ENCODE results near the gene IFI27.
"Not testable (repeated sequence)": the region's sequence is repeated elsewhere in the genome, so short reads cannot be mapped to it uniquely, and the experiment has no call there.

Gene IFI27

DNA sequence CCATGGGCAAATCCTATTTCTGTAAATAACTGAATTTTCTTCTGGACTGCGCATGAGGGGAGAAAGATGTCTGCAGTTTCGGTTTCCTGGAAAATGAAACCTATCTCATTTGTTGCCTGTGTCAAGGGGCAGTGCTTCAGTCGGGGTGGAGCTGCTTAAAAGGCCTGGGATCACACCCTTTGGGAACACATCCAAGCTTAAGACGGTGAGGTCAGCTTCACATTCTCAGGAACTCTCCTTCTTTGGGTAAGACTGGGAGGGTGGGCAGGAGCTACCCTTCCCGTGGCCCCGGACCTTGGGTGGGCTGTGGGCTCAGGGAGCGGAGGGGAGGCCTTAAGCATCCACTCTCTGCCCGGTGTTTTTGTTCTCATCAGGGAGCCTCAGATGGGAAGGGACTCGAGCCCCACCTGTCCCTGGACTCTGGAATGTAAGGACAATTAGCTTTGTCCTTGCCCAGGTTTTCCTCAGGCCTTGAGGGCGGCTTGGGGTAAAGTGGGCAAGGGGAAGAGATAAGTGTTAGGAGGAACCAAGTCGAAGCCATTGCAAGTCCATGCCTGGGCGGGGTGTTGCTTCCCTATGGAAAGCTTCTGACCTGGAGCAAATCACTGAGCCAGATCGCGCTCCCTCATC is at the start of gene IFI27:
Gene IFI27 (plus strand): TSS at position 185 of the 630 bp plus-strand sequence.
- no peak for DNase-seq

DNA sequence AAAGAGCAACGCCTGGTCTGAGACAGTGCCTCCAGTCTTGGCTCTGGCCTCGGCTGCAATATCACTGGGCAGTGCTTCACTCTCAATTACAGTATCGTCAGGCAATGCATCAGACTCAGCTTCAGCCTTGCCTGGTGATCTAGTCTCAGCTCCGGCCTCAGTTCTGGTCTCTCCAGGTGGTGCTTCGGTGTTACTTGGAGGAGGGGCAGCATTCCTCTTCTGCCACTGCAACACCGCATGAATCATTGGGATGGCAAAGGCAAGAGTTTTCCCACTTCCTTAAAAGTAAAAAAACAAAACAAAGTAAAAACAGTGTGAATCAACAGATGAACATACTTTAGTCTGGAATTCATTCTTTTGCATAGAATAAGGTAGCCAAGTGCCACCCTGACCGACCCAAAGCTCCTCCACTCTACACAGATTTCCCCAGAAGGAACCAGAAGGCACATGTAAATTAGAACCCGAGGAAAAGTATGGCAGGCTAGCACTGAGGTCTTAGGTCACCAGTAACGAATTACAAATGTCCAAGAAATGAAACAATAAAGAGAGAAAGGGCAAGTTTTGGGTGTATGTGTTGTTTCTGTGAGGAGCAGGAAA is 48.1 kb upstream of the IFI27 start:
- DNase-seq, result no peak

DNA sequence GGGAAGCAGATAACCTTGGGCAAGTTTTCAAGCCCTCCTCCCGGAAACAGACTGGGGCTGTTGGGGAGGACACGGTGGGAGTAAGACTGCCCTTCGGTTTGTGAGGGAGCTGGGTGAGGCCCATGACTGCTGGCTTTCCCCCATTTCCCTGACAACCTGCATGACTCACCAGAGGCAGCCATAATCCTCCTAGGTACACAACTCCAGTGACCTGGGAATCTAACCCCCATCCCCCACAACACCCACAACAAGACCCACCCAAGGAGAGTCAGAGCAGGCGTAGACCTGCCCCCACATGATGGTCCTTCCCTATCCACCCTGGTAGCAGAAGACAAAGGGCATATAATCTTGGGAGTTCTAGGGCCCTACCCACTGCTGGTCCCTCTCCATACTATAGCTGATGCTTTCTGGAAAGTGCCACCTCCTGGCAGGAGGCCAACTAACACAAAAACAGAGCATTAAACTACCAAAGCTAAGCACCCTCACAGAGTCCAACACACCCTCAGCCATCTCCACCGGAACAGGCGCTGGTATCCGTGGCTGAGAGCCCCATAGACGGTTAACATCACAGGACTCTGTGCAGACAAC is 44.4 kb upstream of the IFI27 start:
- DNase-seq, result no peak

DNA sequence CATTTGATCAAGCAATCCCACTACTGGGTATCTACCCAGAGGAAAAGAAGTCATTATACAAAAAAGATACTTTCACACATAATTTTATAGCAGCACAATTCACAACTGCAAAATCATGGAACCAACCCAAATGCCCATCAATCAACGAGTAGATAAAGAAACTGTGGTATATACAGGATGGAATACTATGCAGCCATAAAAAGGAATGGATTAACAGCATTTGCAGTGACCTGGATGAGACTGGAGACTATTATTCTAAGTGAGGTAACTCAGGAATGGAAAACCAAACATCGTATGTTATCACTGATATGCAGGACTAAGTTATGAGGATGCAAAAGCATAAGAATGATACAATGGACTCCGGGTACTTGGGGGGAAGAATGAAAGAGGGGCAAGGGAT is 38.5 kb upstream of the IFI27 start:
- DNase-seq, result not testable (repeated sequence)

DNA sequence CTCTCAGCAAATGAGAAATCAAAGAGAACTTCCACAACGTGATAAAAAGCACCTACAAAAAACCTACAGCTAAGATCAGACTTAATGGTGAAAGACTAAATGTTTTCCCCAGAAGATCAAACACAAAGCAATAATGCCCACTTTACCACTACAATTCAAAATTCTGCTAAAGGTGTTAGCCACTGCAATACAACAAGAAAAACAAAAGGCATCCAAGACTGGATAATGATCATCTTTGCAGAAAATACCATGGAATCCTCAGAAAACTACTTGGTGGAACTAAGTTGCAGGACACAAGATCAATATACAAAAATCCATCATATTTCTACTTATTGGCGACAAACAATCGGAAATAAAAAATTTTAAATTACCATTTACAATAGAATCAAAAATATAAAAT is 36.0 kb upstream of the IFI27 start:
- DNase-seq, result no peak

DNA sequence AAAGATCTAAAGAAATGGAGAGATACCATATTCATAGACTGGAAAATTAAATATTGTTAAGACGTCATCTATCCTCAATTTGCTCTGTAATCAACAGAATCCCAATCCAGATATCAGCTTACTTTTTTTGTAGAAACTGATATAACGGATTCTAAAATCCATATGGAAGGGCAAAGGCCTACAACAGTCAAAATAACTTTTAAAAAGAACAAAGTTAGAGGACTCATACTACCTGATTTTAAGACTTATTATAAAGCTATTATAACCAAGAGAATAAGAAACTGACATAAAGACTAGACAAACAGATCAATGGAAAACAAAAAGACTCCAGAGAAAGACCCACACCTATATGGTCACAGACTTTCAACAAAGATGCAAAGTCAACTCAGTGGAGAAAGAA is 35.5 kb upstream of the IFI27 start:
- no peak for DNase-seq

DNA sequence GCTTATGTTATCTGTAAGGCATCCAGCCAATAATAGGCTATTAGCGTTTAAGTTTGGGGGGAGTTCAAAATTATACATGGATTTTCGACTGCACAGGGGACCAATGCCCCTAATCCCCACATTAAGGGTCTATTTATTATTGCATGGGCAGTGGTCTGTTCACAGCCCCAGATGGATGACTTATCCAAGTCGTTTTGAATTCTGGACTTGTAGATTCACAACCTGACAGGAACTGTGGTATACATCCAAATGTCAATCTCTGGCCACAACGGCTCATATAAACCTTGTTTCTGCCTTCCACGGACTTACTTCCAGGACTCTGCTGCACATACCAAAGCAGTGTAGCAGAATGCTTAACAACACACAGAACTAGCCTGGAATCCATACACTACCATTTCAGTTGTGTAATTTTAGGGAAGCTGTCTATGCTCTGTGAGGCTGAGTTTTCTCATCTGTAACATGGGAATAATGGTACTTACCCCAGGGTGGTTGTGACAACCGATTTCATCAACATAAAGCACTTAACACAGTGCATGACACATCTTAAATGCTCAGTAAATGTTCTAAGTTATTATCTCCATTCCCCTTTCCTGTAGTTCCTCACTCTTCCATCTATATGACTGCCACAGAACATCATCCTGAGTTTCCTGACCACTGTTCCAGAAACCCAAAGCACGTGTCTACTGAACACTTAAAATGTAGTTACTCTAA is 33.3 kb upstream of the IFI27 start:
- DNase-seq, result no peak

DNA sequence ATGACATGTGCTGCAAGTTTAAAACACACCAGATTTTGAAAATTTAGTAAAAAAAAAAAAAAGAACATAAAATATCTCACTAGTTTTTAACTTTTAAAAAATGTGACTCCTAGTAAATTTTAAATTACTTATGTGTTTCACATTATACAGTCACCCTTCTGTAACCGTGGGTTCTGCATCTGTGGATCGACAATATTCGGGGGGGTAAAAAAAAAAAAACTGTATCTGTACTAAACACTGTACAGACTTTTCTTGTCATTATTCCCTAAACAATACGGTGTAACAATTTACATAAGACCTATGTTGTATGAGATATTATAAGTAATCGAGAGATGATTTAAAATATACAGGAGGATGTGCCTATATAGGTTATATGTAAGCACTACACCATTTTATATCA is 32.7 kb upstream of the IFI27 start:
- DNase-seq, result no peak

DNA sequence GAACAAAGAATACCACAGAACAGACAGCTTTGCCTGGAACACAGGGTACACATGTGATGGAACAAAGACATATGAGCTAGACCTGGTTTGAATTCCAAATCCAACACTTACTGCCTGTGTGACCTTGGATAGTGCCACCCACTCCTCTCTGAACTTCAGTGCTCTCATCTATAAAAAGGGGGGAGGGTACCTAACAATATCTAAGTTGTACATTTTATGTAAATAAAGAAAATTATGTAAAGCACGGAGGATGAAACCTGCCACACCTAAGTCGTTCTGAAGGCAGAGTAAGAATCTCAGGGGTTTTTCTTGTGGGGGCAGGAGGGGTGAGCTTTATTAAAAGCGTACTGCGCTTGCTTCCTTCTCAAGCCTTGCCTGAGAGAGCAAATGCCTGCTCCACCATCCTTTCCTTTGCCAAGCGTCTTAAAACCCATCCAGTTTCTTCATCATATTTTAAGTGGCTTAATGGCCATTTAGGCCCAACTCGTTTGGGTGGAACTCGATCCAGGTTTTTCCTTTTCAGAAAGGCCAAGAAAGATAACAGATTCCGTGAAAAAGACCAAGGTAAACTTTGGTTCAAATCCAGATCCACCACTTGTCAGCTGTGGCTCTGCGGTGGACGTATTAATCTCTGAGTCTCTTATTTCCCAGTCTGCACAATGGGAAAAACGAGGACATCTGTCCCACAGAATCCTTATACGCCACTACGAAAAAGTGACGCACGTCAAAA is 30.5 kb upstream of the IFI27 start:
- DNase-seq, result no peak

DNA sequence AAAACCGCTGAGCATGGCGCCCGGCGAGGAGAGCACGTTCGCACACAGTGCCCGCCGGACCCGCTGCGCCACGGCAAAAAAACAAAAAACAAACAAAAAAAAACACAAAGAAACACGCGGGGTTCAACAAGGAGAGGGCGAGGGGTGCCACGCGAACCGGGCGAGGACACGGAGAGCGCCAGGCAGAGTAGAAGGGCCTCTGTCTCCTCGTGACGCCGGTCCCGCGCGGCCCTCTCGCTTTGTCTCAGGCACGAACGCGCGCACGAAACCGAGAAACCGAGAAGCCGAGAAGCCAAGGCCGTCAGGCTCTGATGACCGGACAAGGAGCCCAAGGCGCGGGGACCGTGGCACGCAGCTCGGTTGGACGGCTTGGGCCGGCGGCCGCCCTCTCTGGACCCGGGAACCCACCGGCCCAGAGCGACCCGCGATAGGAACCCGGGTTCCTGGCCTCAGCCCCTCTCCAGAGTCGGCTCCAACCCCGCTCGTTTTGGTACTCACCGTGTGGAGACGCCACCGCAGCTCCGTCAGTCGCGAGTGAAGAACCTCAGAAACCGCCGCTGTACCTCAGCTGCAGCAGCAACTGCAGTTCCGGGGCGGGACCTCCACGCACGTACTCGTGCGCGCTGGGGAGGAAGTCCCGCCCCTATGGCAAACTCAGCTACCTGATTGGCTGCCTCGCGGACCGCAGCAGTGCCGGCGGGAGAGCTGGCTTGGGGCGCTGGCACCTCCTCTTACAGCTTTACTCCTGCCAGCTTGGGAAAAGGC is 29.7 kb upstream of the IFI27 start, which contains the start of the genes DDX24 and IFI27L1:
Gene DDX24 (minus strand): TSS at position 582 of the 765 bp plus-strand sequence. CDS start 1,460 bp downstream, outside the sequence.
Gene IFI27L1 (plus strand): TSS at position 690 of the 765 bp plus-strand sequence. CDS start 15,628 bp downstream, outside the sequence.
- DNase-seq, result peak; percentile 98

DNA sequence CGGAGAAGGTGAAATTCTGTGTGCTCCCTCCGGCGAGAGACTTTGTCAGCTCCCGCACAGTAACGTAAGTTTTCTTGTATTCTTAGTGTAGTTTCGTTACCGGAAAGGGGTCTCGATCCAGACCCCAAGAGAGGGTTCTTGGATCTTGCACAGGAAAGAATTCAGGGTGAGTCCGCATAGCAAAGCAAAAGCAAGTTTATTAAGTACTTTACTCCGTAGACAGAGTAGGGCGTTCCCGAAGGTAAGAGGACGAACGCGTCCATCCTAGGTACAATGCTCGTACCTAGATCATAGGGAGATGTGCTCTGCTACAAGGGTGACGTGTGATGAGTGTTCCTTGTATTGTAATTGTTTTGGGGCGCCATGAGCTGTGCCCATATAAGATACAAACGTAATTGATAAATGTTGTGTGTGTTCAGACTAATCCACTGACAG is 29.1 kb upstream of the IFI27 start:
- DNase-seq, result no peak

DNA sequence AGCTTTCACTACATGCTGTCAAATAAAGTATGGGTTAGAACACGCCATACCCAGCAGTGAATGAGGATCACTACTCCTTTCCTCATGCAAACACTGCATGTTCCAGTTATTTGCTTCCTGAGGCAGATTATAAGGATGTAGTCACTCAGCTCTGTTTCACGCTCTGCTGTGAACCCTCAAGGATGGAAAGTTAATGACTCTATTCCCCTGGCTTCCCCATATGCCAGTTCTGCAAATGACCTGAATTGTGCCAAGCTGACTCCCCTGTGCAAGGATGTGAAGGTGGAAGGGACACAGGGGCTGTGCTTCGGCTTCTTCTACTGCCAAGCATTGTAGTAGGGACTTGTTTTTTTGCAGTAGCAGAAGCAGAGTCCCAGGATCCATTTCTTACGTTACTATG is 22.6 kb upstream of the IFI27 start:
- no peak for DNase-seq

DNA sequence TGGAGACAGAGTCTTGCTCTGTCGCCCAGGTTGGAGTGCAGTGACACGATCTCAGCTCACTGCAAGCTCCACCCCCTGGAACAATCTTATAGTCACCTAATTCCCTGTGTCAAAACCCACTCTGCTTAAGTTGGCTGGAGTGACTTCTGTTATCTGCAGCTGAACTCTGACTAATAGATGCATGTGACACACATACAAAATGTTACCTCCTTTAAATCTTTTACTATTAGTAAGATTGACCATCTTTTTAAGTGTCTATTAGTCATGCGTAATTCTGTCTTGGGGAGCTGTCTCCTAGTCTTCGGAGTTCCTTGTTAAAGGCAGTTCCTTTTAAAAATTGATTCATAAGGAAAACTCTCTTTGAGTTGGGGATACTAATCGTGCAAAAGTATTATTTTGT is 22.0 kb upstream of the IFI27 start:
- no peak for DNase-seq

DNA sequence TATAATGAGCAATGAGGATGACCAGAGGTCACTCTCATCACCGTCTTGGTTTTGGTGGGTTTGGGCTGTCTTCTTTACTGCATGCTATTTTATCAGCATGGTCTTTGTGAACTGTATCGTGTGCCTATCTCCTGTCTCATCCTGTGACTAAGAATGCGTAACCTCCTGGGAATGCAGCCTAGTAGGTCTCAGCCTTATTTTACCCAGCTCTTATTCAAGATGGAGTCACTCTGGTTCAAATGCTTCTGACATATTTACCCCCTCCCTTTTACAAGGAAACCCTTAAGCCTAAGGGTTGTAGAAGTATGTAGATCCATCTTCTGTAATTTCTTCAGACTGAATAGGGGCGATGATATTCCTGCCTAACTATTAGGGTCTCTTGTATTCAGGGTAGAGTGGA is 21.1 kb upstream of the IFI27 start:
- no peak for DNase-seq

DNA sequence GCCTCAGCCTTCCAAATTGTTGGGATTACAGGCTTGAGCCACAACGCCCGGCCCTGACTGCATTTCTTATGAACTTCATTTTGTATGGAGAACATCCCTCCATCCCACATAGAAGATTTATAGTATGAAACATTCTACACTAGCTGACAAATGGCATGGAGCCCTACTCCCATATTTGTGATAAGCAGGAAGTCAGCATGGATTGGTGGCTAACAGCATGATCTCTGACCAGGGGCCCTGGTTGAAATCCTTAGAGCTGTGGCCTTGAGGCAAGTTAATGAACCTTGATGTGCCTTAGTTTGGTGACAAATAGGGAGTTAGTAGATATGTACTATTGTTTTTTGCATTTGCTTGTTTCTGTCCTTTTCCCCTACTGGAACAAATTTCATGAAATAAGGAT is 17.1 kb upstream of the IFI27 start:
- no peak for DNase-seq

DNA sequence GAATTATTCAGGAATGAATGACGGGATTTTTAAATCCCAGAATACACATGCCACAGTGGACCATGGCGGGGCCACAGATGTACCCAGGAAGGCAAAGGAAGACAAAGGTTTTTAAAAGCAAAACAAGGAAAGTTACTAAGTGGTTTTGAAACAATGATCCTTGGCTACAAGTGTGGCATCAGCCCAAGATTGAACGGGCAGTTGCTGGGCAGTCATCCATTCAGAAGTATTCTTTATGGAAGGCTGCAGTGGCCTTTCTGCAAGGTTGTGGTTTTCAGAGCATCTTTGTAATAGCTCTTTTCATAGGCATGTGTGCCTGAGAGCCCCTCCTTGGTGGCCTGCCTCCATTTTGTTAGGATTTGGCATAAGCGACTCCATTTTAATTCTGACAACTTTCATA is 13.4 kb upstream of the IFI27 start:
- DNase-seq, result no peak

DNA sequence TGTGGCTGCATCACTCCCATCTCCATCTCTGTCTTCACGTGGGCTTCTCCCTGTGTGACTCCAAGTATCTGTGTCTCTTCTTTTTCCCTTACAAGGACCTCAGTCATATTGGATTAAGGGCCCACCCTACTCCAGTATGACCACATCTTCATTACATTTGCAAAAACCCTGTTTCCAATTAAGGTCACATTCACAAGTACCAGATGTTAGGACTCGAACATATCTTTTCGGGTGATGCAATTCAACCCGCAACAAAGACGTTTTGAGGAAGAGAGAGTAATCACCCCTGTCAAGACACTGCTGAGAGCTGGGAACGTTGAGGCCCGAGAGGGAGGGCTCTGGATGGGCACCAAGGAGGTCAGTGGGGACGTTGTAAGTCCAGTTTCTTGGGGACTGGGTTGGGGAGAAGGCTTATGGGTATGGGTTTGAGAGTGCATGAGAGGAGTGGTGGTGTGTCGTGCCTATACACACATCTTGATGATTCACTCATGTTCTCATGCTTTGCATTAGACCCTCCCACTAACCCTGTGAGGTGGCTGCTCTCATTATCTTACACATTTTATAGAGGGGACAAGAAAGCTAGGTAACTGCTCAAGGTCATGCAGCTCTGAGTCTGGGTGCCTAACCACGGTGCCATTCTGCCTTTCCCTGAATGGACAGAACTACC is 12.1 kb upstream of the IFI27 start:
- DNase-seq, result no peak

DNA sequence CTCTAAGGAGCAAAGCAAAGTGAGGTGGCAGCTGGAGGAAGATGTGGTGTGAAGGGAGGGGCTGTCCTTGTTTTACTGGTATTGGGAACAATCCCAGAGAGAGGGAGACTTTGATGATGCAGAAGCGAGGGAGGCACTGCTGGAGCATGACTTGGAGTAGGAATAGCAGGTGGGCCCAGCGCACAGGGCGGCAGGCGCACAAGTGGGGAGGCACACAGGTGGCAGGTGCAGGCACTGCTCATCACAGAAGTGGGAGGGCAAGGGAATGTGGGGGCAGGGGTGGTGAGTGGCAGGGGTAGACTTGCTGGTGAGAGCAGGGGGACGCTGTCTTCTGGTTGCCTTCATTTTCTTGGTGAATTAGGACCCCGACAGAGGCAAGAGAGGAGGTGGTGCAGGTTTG is 11.5 kb upstream of the IFI27 start:
- DNase-seq, result no peak

DNA sequence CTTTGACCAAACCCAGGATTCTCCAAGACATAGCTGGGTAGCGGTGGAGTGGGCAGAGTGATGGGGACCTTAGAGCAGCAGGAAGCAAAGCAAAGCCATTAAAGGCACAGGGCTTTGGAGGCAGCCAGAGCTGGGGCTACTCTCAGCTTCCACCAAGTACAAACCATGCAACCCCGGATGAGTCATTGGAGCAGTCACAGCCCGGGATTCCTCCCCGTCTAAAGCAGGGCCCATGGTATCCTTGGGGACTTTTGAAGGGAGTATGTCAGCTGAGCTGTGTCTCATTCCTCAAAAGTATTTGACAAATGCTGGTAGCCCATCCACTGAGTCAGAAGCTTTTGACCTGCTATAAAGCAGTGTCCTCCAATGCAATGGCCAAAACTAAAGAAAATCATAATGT is 9.7 kb upstream of the IFI27 start:
- no peak for DNase-seq

DNA sequence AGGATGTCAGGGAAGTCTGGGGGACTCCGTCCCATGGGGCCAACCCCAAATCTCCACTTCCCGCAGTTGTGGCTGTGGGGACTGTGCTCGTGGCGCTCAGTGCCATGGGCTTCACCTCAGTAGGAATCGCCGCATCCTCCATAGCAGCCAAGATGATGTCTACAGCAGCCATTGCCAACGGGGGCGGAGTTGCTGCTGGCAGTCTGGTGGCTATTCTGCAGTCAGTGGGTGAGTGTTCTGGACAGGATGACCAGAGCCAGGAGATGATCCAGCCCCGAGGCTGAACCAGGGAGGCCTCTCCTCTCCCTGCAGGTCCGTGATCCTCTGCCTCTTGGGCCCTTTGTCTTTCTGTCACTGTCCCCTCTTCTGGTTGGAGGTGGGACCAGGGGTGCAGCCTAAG is 8.8 kb upstream of the IFI27 start:
- DNase-seq, result no peak

DNA sequence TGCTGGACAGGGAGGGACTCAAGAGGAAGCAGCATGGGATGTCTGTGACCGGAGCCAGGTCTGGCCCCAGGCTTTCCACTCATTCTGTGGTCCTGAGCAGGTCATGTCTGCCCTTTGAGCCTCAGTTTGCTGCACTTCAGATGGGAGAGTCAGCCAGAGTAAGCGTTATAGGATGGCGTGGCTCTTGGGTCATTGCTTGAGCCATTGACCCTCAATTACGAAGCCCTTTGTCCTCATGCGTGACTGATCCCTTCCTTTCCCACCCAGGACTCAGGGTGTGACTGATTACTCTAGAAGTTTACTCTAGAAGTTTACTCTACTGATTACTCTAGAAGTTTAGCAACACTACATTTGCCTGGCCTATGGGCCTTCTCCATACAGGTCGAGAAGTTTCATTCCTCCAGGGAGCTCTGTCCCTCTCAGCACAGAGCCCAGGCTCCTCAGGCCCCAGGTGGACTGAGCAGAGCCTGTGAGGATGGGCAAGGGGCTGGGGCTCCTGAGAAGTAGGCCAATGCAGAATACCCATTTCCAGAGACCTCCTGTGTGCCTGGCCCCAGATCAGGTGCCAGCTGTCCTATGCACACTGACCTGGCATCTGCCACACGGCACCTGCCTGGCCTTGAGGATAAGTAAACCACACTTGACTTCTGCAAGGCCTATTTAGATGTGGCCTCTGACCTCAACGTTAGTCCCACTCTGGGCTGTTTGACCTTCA is 7.6 kb upstream of the IFI27 start:
- DNase-seq, result no peak

All from stimulated activated CD8-positive, alpha-beta memory T cell treated with anti-CD3 and anti-CD28 coated beads, Interleukin-4, amount 100 ng/mL, for 48 hours (primary cell).